Sigmoid colon (tissue), 4 donors: Measurements from ENCODE around the gene BBOF1.
"Not testable (repeated sequence)": the region's sequence is repeated elsewhere in the genome, so short reads cannot be mapped to it uniquely, and the experiment has no call there.

Experiments used
- EP300 ChIP-seq, 4 donors: sonication (generic); formaldehyde crosslinking; IDR thresholded peaks; one replicate each; pipeline ENCODE4 v1.6.1; 2017; ENCODE audit warnings: antibody characterized with exemption in 4 of 4
- POLR2A ChIP-seq, 2 donors: fragments of 450-650 bp; IDR thresholded peaks; one replicate each; pipeline ENCODE4 v1.6.1; 2016; ENCODE audit warnings: antibody characterized with exemption in 2 of 2, mild to moderate bottlenecking in 2 of 2, moderate library complexity in 2 of 2
- TF ChIP-seq, protein P1 (sequence below), 4 experiments: fragments of 450-650 bp in 3 of 4; fragments of 200-600 bp in 1 of 4; IDR thresholded peaks; one replicate each; pipeline ENCODE4 v1.5.1; 2016 to 2019; ENCODE audit warnings: antibody characterized with exemption in 4 of 4, mild to moderate bottlenecking in 3 of 4, moderate library complexity in 2 of 4

DNA sequence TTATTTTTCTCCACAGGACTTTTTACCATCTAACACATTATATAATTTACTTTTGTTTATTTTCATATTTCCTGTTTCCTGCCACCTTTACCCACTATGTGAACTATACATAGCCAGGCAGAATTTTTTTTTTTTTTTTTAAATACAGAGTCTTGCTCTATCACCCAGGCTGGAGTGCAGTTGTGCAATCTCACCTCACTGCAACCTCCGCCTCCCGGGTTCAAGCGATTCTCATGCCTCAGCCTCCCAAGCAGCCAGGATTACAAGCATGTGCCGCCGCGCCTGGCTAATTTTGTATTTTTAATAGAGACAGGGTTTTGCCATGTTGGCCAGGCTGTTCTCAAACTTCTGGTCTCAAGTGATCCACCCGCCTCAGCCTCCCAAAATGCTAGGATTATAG, 24.2 kb upstream of the BBOF1 start:
- TF ChIP-seq POLR2A, EP300 (IDR thresholded peaks at IDR 0.05): not testable (repeated sequence)
- TF ChIP-seq, protein P1, sequence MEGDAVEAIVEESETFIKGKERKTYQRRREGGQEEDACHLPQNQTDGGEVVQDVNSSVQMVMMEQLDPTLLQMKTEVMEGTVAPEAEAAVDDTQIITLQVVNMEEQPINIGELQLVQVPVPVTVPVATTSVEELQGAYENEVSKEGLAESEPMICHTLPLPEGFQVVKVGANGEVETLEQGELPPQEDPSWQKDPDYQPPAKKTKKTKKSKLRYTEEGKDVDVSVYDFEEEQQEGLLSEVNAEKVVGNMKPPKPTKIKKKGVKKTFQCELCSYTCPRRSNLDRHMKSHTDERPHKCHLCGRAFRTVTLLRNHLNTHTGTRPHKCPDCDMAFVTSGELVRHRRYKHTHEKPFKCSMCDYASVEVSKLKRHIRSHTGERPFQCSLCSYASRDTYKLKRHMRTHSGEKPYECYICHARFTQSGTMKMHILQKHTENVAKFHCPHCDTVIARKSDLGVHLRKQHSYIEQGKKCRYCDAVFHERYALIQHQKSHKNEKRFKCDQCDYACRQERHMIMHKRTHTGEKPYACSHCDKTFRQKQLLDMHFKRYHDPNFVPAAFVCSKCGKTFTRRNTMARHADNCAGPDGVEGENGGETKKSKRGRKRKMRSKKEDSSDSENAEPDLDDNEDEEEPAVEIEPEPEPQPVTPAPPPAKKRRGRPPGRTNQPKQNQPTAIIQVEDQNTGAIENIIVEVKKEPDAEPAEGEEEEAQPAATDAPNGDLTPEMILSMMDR (IDR thresholded peaks at IDR 0.05): not testable (repeated sequence)
